WTC11 (cell line): ENCODE measurements around the gene AMPD1. TPM values are rescaled to one million over a fixed set of nuclear protein-coding genes. Genes with fewer than 3 reads are reported as not detected.

Experiments
- HMGXB4 ChIP-seq: sonication (generic); formaldehyde crosslinking; IDR thresholded peaks from 2 replicates; pipeline ENCODE4 v1.8.1; 2023; ENCODE audit warnings: mild to moderate bottlenecking, moderate library complexity, missing genetic modification reagents
- NFATC4 ChIP-seq: fragments of 250-450 bp; sonication (Bioruptor Pico); IDR thresholded peaks from 2 replicates; pipeline ENCODE4 v1.9.0; 2021; ENCODE audit warnings: mild to moderate bottlenecking
- PREB ChIP-seq: sonication (generic); formaldehyde crosslinking; IDR thresholded peaks from 2 replicates; pipeline ENCODE4 v1.8.1; 2022; ENCODE audit warnings: mild to moderate bottlenecking, missing genetic modification reagents, moderate library complexity, borderline replicate concordance
- ZNF317 ChIP-seq: sonication (generic); formaldehyde crosslinking; IDR thresholded peaks from 2 replicates; pipeline ENCODE4 v1.8.1; 2023; ENCODE audit warnings: low read depth, mild to moderate bottlenecking, moderate library complexity, missing genetic modification reagents, borderline replicate concordance
- ZNF532 ChIP-seq: fragments of 250-450 bp; sonication (Bioruptor Pico); IDR thresholded peaks from 2 replicates; pipeline ENCODE4 v1.9.0; 2021; ENCODE audit warnings: mild to moderate bottlenecking, borderline replicate concordance
- total RNA-seq: library from RNA; stranded (reverse); gene quantifications from 3 replicates; pipeline ENCODE4 v1.2.3, GENCODE V29; 2021
- TF ChIP-seq, protein P1 (sequence below): sonication (generic); formaldehyde crosslinking; IDR thresholded peaks from 2 replicates; pipeline ENCODE4 v1.8.1; 2023; ENCODE audit warnings: mild to moderate bottlenecking, missing genetic modification reagents
- TF ChIP-seq, protein P2 (sequence below): sonication (generic); formaldehyde crosslinking; IDR thresholded peaks from 2 replicates; pipeline ENCODE4 v1.8.1; 2022; ENCODE audit warnings: mild to moderate bottlenecking, moderate library complexity, missing genetic modification reagents
- TF ChIP-seq, protein P3 (sequence below): sonication (generic); formaldehyde crosslinking; IDR thresholded peaks from 2 replicates; pipeline ENCODE4 v1.8.0; 2023; ENCODE audit warnings: missing genetic modification reagents, mild to moderate bottlenecking, borderline replicate concordance

AMPD1 gene
- total RNA-seq, 1 experiment from 2014 or later = not detected

DNA sequence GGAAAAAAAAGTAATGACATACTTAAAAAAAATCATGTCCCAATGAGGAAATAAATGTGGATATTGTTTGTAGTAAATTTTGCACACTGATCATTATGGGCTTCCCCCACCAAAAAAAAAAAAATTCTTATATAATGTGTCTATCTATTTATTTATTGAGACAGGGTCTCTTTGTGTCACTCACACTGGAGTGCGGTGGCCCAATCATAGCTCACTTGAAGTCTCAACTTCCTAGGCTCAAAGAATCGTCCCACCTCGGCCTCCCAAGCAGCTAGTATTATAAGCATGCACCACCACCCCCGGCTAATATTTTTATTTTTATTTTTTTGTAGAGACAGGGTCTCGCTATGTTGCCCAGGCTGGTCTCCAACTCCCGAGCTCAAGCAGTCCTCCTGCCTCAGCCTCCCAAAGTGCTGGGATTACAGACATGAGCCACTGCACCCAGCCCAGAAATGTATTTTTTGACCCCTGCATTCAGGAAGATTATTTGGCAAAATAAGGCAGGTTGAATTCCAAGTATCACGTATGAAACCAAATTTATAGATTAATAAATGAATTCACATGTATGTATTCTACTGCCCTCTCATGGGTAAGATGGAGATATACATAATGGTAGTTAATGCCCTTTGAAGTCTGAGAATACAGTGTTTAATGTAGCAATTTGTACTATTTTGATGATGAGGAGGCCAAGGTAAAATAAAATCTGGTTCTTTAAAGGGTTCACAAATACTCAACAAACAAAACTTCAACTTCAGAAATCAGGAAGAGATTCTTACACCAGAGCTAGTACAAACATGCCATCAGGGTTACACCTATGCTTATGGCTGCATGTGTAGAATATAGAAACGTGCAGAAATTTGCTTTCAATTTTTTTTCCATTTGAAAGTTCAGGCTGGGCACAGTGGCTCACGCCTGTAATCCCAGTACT, 24.1 kb downstream of the AMPD1 start (continued):
- TF ChIP-seq, protein P1, sequence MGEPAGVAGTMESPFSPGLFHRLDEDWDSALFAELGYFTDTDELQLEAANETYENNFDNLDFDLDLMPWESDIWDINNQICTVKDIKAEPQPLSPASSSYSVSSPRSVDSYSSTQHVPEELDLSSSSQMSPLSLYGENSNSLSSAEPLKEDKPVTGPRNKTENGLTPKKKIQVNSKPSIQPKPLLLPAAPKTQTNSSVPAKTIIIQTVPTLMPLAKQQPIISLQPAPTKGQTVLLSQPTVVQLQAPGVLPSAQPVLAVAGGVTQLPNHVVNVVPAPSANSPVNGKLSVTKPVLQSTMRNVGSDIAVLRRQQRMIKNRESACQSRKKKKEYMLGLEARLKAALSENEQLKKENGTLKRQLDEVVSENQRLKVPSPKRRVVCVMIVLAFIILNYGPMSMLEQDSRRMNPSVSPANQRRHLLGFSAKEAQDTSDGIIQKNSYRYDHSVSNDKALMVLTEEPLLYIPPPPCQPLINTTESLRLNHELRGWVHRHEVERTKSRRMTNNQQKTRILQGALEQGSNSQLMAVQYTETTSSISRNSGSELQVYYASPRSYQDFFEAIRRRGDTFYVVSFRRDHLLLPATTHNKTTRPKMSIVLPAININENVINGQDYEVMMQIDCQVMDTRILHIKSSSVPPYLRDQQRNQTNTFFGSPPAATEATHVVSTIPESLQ (CRISPR knock-in tag) = no peak
- TF ChIP-seq NFATC4 (no peak), PREB (CRISPR knock-in tag) (no peak), ZNF532 (CRISPR knock-in tag) (no peak), ZNF317 (CRISPR knock-in tag) (no peak), HMGXB4 (CRISPR knock-in tag) (no peak)
- TF ChIP-seq, protein P2, sequence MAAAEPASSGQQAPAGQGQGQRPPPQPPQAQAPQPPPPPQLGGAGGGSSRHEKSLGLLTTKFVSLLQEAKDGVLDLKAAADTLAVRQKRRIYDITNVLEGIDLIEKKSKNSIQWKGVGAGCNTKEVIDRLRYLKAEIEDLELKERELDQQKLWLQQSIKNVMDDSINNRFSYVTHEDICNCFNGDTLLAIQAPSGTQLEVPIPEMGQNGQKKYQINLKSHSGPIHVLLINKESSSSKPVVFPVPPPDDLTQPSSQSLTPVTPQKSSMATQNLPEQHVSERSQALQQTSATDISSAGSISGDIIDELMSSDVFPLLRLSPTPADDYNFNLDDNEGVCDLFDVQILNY (CRISPR knock-in tag) = no peak
- TF ChIP-seq, protein P3, sequence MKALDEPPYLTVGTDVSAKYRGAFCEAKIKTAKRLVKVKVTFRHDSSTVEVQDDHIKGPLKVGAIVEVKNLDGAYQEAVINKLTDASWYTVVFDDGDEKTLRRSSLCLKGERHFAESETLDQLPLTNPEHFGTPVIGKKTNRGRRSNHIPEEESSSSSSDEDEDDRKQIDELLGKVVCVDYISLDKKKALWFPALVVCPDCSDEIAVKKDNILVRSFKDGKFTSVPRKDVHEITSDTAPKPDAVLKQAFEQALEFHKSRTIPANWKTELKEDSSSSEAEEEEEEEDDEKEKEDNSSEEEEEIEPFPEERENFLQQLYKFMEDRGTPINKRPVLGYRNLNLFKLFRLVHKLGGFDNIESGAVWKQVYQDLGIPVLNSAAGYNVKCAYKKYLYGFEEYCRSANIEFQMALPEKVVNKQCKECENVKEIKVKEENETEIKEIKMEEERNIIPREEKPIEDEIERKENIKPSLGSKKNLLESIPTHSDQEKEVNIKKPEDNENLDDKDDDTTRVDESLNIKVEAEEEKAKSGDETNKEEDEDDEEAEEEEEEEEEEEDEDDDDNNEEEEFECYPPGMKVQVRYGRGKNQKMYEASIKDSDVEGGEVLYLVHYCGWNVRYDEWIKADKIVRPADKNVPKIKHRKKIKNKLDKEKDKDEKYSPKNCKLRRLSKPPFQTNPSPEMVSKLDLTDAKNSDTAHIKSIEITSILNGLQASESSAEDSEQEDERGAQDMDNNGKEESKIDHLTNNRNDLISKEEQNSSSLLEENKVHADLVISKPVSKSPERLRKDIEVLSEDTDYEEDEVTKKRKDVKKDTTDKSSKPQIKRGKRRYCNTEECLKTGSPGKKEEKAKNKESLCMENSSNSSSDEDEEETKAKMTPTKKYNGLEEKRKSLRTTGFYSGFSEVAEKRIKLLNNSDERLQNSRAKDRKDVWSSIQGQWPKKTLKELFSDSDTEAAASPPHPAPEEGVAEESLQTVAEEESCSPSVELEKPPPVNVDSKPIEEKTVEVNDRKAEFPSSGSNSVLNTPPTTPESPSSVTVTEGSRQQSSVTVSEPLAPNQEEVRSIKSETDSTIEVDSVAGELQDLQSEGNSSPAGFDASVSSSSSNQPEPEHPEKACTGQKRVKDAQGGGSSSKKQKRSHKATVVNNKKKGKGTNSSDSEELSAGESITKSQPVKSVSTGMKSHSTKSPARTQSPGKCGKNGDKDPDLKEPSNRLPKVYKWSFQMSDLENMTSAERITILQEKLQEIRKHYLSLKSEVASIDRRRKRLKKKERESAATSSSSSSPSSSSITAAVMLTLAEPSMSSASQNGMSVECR (CRISPR knock-in tag) = no peak
